GM19328 (cell line): ENCODE measurements around the gene PTOV1.
"Not testable (repeated sequence)": the region's sequence is repeated elsewhere in the genome, so short reads cannot be mapped to it uniquely, and the experiment has no call there.

Experiments used
- ATAC-seq: cut with Tn5 transposase; IDR thresholded peaks from one replicate; pipeline ENCODE4 v1.9.1; 2021; ENCODE audit warnings: mild to moderate bottlenecking, moderate library complexity; ENCODE audit not compliant: unreplicated experiment

The PTOV1 gene

DNA sequence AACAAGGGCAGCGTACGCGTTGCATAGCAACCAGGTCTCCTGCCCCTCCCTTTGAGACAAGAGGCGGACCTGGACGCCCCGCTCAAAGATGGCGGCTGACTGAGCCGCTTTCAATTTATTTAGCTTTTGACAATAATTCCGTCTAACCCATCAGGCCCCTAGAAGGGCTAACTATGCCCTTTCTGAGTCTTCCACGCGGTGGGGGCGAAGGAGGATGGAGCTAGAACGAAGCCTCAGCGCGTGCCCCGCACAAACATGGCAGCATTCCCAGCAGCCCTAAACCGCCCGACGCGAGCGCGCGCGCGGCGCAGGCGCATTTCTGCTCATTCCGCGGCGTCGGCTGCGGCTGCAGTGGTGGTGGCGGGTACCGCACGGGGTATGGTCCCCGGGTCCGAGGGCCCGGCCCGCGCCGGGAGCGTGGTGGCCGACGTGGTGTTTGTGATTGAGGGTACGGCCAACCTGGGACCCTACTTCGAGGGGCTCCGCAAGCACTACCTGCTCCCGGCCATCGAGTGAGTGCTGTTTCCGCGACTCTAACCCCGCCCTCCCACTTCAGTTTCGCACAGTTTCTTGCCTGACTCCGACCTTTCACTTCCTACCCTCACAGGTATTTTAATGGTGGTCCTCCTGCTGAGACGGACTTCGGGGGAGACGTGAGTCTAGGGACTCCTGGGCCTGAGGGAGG, 32.9 kb upstream of the PTOV1 start, which contains the start of gene MED25:
Gene MED25, plus strand, starts transcription at position 326 of the 685 bp plus-strand sequence. Its CDS starts 53 bp downstream, at position 379.
- ATAC-seq: peak; percentile 62

DNA sequence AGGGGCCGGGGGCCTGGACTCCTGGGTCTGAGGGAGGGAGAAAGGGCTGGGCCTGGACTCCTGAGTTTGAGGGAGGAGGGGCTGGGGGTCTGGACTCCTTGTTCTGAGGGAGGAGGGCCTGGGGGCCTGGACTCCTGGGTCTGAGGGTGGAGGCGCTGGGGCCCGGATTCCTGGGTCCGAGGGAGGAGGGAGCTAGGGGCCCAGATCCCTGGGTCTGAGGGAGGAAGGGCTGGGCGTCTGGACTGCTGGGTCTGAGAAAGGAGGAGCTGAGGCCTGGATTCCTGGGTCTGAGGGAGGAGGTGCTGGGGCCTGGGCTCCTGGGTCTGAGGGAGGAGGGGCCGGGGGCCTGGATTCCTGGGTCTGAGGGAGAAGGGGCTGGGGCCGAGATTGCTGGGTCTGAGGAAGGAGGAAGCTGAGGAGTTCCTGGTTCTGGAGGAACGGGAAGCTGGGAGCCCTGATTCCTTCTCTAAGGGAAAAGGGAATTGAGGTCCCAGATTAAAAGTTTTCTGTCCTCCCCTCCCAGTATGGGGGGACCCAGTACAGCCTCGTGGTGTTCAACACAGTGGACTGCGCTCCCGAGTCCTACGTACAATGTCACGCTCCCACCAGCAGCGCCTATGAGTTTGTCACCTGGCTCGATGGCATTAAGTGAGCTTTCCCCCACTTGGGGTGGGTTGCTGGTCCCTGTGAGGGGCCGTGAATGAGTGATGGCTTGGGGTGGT, 32.1 kb upstream of the PTOV1 start:
- ATAC-seq: no peak

DNA sequence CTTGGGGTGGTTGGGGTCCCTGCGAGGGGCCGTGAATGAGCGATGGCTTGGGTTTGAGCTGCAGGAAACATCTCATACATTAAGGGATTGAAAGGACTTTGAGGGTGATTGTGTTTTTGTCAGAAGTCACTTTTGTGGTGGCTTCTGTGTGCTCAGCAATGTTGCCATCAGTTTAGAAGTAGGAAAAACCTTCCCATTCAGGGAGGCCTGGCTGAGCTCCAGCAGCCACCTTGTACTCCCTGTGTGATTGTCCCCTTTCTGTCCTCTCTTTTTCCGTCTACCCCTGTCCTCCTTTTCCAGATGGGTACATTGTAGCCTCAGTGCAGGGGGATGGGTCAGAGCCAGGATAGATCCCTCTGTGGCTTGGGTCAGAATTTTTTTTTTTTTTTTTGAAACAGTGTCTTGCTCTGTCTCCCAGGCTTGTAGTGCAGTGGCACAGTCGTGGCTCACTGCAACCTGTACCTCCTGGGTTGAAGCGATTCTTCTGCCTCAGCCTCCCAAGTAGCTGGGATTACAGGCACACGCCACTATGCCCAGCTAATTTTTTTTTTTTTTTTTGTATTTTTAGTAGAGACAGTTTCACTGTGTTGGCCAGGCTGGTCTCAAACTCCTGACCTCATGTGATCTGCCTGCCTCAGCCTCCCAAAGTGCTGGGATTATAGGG, 31.4 kb upstream of the PTOV1 start:
- ATAC-seq: not testable (repeated sequence)

DNA sequence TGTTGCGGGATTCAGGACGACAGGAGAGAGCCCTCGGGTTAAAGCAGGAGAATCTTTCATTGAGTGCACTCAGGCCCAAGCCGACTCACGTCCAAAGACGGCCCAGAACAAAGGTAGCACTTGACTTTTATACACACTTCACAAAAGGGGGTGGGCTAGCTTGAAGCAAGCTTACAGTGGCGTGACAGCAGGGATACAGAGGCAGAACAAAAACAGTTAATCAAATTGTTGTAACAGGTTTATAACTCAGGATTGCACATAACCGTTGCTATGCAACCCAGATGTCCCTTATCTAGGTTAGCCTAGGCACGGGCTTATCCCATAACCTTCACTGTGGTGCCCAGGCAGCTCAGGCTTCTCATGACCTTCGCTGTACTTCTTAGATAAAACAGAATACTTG, 30.8 kb upstream of the PTOV1 start:
- ATAC-seq: no peak

DNA sequence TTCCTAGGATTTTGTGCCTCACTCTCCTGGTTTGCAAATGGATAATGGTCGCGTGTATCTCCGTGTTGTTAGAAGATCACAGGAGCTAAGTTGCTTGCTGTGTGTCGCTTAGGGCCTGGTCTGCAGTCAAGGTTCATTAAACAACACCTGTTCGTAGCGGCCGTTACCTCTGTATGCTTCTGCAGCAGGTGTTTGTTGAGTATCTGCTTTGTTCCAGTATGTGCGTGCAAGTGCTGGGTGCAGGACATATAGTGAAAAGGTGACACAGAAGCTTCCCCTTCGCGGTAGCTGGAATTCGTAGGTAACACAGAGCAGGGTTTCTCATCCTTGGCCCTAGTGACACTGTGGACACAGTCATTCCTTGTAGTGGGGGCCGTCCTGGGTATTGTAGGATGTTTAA, 27.5 kb upstream of the PTOV1 start:
- no peak for ATAC-seq

DNA sequence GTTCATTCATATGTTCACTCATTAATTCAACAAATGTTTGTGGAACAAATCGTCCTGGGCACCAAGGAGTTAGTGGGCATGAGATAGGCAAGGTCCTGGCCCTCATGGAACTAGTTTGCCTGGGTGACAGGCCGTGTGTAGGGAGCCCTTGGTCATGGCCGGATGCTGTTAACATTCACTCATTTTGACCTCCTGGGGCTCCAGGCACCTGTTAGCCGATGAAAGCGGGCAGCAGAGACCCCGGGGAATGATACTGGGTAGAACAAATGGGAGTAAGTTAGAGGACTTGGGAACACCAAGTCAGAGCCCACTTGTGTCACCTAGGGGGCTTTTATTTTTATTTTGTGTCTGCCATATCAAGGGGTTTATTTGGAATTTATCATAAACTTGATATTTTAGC, 26.3 kb upstream of the PTOV1 start:
- ATAC-seq: no peak

DNA sequence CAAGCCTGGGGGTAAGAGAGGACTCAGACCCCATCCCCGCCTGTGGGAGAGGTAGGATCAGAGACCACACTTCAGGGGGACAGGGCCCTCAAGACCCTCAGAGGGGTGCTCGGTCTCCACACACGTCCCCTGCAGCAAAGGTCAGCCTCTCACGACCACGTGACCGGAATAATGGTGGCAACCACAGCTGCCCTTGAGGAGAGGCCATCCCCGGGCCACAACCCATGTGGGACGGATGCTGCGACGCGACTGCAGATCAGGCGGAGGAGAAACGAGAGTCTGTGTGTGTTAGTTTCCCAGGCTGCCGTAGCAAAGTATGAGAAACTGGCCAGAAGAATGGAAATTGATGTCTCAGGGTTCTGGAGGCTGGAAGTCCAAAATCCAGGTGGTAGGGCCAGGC, 23.9 kb upstream of the PTOV1 start:
- no peak for ATAC-seq

DNA sequence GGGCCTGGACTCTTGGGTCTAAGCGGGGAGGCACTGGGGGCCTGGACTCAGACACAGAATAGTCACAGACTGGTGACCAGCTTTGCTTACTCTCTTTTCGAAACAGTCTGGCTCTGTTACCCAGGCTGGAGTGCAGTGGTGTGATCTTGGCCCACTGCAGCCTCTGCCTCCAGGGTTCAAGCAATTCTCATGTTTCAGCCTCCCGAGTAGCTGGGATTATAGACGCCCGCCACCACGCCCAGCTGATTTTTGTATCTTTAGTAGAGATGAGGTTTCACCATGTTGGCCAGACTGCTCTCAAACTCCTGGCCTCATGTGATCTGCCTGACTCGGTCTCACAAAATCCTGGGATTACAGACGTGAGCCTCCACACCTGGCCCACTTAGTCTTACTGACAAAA, 21.8 kb upstream of the PTOV1 start:
- ATAC-seq: no peak

DNA sequence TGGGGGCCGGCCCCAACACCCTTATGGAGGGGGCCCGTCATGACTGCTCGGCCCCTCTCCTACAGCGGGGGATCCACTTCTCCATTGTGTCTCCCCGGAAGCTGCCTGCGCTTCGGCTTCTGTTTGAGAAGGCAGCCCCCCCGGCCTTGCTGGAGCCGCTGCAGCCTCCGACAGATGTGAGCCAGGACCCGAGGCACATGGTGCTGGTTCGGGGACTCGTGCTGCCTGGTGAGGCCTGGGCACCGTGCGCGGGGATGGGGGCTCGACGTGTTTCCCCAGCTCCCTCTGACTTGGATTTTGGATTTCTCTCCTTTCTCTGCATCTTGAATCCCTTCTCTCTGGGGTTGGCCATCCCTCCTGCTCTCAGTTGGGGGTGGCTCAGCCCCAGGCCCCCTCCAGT, 21.2 kb upstream of the PTOV1 start:
- ATAC-seq: no peak

DNA sequence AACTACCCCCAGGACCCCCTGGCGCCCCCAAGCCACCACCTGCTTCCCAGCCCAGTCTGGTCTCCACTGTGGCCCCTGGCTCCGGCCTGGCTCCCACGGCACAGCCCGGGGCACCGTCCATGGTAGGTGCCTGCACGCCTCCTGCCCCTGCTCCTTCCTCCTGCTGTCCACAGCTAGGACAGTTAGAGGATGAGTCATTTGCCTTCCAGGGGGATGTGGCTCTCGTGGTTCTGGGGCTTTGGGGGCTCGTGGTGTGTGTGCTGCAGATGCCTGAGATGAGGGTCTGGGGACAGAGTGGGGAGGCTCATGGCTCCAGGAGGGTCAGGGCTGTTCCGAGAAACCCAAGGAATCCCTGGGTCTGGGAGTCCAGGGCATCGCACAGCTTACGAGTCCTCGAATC, 20.2 kb upstream of the PTOV1 start:
- ATAC-seq: no peak

DNA sequence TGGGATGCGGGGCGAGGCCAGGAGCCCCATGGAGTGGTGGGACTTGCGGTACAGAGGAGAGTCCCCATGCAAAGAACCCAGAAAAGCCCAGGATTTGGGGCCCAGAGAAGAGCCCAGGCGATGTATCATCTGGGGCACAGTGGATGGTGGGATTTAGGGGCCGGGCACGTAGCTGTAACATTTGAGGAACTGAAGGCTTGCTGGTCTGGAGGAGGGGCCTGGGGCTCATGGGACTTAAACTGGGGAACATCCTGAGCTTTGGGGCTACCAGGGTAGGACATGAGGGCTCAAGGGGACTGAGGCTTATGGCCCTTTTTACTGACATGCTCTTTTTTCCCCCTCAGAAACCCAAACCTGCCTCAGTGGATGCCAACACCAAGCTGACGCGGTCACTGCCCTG, 19.4 kb upstream of the PTOV1 start:
- ATAC-seq: no peak

DNA sequence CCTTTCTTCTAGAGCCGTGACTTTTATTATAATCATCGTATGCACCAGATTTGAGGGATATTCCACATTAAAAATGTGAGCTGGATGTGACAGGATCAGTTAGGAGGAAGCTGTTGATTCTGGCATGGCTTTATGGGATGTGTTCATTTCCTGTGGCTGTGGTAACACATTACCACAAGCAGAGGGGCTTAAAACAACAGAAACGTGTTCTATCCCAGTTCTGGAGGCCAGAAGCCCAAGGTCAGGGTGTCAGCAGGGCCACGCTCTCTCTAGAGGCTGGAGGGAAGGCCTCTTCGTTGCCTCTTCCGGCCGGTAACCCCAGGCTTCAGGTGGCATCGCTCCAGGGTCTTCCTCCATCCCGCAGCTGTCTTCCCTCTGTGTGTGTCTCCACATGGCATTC, 18.4 kb upstream of the PTOV1 start:
- no peak for ATAC-seq

DNA sequence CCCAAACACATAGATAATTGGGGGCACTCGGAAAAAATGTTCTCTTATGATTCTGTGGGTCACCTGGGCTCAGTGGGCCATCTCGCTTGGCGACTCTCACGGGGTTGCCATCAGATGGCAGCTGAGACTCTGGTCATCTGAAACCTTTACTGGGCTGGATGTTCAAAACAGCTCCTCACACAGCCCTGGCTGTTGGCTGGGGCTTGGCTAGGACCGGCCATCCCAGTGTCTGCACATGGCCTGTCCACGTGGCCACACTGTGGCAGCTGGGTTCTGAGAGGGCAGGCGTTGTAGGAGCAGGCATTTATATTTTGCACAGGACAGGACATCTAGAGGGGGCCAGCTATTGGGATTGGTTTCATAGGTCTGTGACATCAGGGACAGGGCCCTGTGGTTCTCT, 17.4 kb upstream of the PTOV1 start:
- no peak for ATAC-seq

DNA sequence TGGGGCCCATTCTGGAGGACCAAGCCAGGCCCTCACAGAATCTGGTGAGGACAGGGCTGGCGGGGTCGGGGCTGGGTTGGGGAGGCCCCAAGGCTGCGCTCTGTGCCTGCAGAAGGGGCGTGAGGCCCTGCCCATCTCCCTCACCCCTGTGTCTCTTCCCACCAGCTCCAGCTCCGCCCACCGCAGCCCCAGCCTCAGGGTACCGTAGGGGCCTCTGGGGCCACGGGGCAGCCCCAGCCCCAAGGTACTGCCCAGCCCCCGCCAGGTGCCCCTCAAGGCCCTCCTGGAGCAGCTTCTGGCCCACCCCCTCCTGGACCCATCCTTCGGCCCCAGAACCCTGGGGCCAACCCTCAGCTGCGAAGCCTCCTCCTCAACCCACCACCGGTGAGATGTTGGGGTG, 15.4 kb upstream of the PTOV1 start:
- ATAC-seq: no peak

DNA sequence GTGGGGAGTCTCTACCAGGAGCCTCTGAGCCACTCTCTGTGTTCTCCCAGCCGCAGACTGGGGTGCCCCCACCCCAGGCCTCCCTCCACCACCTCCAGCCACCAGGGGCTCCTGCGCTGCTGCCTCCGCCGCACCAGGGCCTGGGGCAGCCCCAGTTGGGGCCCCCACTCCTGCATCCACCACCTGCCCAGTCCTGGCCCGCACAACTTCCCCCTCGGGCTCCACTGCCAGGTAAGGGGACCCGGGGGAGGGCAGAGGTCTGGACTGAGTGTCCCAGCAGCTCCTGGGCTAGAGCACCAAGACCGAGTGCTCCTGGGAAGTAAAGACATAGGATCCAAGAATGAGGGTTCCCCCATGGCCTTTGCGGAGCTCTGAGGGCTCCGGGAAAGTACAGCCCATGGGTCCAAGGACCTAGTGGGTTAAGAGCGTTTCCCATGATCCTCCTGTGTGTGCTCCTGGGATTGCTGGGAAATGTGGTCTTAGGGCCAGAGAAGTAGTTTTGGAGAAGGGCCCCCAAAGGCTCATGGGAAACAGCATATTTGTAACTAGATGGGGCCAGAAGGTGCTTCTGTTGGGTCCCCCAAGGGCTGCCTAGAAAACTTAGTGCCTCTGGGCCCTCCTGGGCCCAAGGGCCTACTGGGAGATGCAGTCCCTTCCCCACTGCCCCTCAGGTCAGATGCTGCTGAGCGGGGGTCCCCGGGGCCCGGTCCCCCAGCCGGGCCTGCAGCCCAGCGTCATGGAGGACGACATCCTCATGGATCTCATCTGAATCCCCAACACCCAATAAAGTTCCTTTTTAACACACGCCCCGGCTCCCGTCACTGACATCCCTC, 14.6 kb upstream of the PTOV1 start:
- ATAC-seq: no peak

DNA sequence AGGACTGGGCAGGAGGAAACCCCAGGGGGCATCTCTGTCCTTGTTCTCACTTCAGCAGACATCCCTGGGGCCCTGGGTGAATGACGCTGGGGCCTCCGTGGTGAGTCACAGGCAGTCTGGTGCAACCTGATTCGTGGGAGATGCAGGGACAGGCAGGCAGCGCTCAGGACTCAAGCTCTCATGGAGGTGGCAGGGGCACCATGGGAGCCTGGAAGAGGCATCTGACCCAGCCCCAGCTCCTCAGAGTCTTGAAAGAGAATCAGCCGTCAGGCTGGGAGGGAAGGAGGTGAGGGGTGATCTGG, 14.0 kb upstream of the PTOV1 start:
- no peak for ATAC-seq

DNA sequence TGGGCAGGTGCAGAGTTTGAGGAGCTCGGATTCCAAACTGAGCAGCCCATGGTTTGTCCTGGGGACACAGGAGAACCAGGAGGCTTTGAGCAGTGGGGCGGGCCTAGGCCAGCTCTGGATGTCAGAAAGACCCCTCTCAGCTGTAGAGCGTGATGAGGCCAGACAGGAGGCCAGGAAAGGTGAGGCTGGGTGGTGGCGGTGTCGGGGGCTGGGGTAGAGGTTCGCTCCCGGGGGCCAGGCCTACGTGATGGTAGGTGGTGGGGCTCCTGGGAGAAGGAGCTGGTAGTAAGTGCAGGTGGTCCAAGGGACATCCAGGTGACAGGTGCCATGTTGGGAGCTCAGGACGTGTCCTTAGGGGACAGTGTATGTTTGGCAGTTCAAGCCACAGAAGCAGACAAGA, 13.5 kb upstream of the PTOV1 start:
- ATAC-seq: no peak

DNA sequence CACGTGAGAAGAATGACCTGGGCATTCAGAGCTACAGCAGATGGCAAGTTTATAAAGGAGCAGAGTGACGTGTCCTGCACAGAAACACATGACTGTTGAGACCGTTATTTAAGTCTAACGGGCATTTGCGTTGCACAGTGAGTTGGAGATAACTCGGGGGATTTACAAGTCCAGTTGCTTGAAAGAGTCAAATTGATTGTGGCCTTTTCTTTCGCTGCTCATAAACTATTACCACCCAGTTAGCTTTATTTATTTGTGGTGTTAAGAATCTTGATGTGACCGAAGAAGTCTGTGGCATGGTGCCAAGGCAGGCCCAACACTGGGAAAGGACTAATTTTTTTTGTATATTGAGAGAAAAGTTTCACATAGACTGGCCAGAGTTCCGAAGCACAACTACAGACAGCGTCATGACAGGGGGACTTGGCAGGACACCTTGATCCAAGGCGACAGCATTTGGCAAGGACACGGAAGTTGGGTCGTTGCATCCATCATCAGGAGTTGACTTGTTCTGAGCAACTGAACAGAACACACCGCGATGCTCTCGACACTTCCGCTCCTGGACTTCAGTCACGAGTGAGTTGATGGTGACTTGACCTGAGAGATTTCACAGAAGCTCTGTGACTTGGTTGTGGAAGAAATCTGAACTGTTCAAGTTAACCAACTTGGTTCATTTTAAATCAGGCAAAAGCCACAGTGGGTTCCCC, 11.9 kb upstream of the PTOV1 start:
- ATAC-seq: no peak

DNA sequence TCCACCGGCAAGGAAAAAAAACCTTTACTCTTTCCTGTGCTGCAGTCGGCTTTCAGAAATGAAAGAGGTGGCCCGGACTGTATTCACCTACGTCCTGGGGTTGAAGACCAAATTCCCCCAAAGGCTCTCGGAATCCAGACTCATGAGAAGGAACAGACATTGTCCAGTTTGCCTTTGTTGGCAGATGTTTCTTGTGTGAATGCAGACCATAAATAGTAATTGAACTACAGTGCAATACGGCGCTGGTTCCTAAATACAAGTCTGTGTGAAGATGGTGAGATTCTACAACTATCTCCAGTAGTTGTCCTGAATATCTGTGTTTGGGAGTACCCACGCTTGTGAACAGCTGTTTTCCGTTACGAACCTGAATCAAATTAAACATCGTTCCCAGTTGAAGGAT, 11.2 kb upstream of the PTOV1 start:
- no peak for ATAC-seq

DNA sequence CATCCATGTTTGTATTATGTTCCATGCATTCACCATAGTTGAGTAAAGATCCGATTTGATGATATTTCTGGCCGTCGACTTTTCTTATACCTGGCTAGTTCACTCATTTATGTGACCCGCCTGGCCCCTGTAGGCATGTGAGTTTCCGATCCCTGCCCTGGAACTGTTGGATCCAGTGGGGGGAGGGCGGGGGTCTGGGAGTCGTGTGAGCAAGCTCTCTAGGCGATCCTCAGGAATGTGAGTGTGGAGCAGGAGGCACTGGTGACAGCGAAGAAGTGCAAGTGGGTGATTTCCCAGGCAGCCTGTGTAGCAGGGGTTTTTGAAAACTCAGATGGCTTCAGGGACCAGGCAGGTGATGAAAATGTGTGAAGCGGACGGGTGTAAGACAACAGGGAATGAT, 10.6 kb upstream of the PTOV1 start:
- ATAC-seq: no peak

DNA sequence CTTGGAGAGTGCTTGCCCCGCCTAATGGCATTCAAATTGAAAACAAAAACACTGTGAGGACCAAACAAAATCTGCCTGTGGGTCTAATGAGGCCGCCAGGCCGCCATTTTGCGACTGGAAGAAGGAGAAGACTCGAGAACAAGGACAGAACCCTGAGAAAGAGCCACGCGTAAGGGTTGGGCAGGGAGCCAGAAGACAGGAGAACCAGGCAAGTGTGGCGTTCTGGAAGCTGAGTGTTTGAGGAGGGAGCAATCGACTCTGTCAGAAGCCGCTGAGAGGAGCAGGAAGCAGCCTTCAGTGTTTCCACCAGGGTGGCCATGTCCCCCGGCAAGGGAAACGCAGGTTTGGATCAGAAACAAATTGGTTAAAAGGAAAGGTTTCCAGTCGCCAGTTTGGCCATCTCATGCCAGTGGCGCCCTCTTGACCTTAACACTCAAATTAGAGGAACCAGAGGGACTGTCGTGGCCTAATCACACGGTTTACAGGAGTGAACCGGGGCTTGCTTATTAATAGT, 10.2 kb upstream of the PTOV1 start:
- no peak for ATAC-seq
